Brain microvascular endothelial cell (primary cell): ENCODE measurements around the gene SPAG17.

Experiments used
- DNase-seq: peaks from one replicate; pipeline ENCODE4 v3.0.0-alpha.2; 2020
- H3K27ac ChIP-seq: fragments of 250-450 bp; sonication (Bioruptor Pico); 2 replicates; pipeline ENCODE4 v1.5.1; 2020; ENCODE audit warnings: mild to moderate bottlenecking, moderate library complexity
- H3K27me3 ChIP-seq: fragments of 250-450 bp; sonication (Bioruptor Pico); replicated peaks from 2 replicates; pipeline ENCODE4 v1.5.1; 2020; ENCODE audit warnings: mild to moderate bottlenecking
- H3K36me3 ChIP-seq: fragments of 250-450 bp; sonication (Bioruptor Pico); replicated peaks from 2 replicates; pipeline ENCODE4 v1.5.1; 2020; ENCODE audit warnings: mild to moderate bottlenecking
- H3K4me3 ChIP-seq: 2 replicates; pipeline ENCODE4 v1.5.1; 2011; ENCODE audit warnings: low read depth, mild to moderate bottlenecking, control low read depth, low read length, moderate library complexity
- in situ Hi-C: cut with HindIII; loops from 2 replicates; pipeline ENCODE4 v1.10.0; 2017; ENCODE audit warnings: low sequenced_read_pairs, low pct_ligation_motif_present
- TF ChIP-seq, protein P1 (sequence below): IDR thresholded peaks from 2 replicates; pipeline ENCODE4 v1.5.1; 2011; ENCODE audit warnings: low read depth, mild to moderate bottlenecking, moderate library complexity, low read length, control low read depth, inconsistent platforms; ENCODE audit errors: missing control alignments

SPAG17 gene

GRCh38 chr1:118117521-118117920 lies 67.5 kb downstream of the SPAG17 start:
- TF ChIP-seq, protein P1, sequence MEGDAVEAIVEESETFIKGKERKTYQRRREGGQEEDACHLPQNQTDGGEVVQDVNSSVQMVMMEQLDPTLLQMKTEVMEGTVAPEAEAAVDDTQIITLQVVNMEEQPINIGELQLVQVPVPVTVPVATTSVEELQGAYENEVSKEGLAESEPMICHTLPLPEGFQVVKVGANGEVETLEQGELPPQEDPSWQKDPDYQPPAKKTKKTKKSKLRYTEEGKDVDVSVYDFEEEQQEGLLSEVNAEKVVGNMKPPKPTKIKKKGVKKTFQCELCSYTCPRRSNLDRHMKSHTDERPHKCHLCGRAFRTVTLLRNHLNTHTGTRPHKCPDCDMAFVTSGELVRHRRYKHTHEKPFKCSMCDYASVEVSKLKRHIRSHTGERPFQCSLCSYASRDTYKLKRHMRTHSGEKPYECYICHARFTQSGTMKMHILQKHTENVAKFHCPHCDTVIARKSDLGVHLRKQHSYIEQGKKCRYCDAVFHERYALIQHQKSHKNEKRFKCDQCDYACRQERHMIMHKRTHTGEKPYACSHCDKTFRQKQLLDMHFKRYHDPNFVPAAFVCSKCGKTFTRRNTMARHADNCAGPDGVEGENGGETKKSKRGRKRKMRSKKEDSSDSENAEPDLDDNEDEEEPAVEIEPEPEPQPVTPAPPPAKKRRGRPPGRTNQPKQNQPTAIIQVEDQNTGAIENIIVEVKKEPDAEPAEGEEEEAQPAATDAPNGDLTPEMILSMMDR: no peak
- no peak overlapping the region for H3K4me3 ChIP-seq
- H3K27ac ChIP-seq: no peak overlapping the region
- no peaks in the 10 kb centered on the region for H3K27me3 ChIP-seq
- in situ Hi-C loops: no loop called here
- no peak for DNase-seq
- no peaks in the 10 kb centered on the region for H3K36me3 ChIP-seq

- no peak for DNase-seq
- Histone ChIP-seq H3K27ac (no peak overlapping the region), H3K4me3 (no peak overlapping the region), H3K27me3 (no peaks in the 10 kb centered on the region), H3K36me3 (no peaks in the 10 kb centered on the region)
- in situ Hi-C loops: no loop called here
- TF ChIP-seq, protein P1: no peak
These were observed 68.1 kb downstream of the SPAG17 start for GRCh38 chr1:118116909-118117308.

- in situ Hi-C loops: no loop called here
- no peak overlapping the region for H3K4me3 ChIP-seq
- DNase-seq: no peak
- no peaks in the 10 kb centered on the region for H3K27me3 ChIP-seq
- no peaks in the 10 kb centered on the region for H3K36me3 ChIP-seq
- TF ChIP-seq, protein P1: no peak
- H3K27ac ChIP-seq: no peak overlapping the region
These were observed 68.6 kb downstream of the SPAG17 start for GRCh38 chr1:118116401-118116800.

DNA sequence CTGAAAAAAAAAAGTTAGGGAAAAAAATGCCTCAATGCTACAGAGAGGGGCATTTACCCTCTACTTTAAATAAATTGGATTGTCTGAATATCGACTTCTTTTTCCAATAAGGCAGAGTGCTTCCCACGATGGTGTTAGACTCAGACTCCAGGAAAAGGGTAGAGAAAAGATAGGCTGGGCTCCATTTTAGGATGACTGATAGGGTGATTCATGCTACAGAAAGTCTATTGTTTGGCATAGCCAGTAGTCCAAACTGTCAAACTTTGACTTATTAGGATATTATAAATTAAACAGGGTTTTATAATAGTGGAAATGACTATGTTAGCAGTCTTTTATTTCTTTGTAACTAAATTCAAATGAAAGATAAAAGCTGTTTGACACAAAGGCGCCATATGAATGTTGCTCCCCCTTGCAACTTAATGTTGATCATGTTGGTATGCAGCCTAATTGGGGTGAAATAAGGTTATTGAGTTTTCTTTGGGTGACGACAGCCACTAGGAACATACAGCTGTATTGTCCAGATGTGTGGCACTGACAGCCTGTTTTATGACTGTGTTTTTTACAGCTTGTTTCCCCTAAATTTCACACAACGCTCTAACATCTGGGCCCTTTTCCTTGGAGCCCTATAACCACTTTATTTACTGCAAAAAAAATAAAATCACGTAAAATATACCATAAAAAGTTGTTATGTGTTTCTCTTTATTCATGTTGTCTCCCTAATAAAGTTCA lies 69.3 kb downstream of the SPAG17 start:
- TF ChIP-seq, protein P1: no peak
- no peak overlapping the region for H3K4me3 ChIP-seq
- in situ Hi-C loops: no loop called here
- DNase-seq: no peak
- no peaks in the 10 kb centered on the region for H3K27me3 ChIP-seq
- H3K27ac ChIP-seq: no peak overlapping the region
- H3K36me3 ChIP-seq: no peaks in the 10 kb centered on the region

- TF ChIP-seq, protein P1: no peak
- DNase-seq: peak; percentile 13
- in situ Hi-C loops: no loop called here
- Histone ChIP-seq H3K4me3 (no peak overlapping the region), H3K36me3 (no peaks in the 10 kb centered on the region), H3K27ac (no peak overlapping the region), H3K27me3 (no peaks in the 10 kb centered on the region)
These were observed 71.8 kb downstream of the SPAG17 start for GRCh38 chr1:118113261-118113660.

GRCh38 chr1:118110580-118110979 lies 74.4 kb downstream of the SPAG17 start:
- in situ Hi-C loops: no loop called here
- Histone ChIP-seq H3K36me3 (no peaks in the 10 kb centered on the region), H3K27me3 (no peaks in the 10 kb centered on the region), H3K27ac (no peak overlapping the region), H3K4me3 (no peak overlapping the region)
- TF ChIP-seq, protein P1: no peak
- DNase-seq: no peak
